IPS DF 6.9 (cell line): ENCODE data around the gene GPR84.

Experiments
- DNase-seq: peaks from one replicate; pipeline ENCODE4 v3.0.0-alpha.2; 2013; ENCODE audit warnings: low read depth, low spot score
- H3K27ac ChIP-seq: one replicate; pipeline ENCODE4 v1.5.1; 2013; ENCODE audit warnings: low read length, control low read depth
- H3K27me3 ChIP-seq: 2 replicates; pipeline ENCODE4 v1.6.1; 2013; ENCODE audit warnings: mild to moderate bottlenecking, low read length; ENCODE audit not compliant: control insufficient read depth, insufficient read depth
- H3K36me3 ChIP-seq: 2 replicates; pipeline ENCODE4 v1.6.1; 2013; ENCODE audit warnings: low read length; ENCODE audit not compliant: control insufficient read depth, insufficient read depth
- H3K4me1 ChIP-seq: 2 replicates; pipeline ENCODE4 v1.6.1; 2013; ENCODE audit warnings: low read length; ENCODE audit not compliant: control insufficient read depth, insufficient read depth
- H3K4me3 ChIP-seq: 2 replicates; pipeline ENCODE4 v1.5.1; 2013; ENCODE audit warnings: mild to moderate bottlenecking, low read length
- H3K9me3 ChIP-seq: 2 replicates; pipeline ENCODE4 v1.6.1; 2013; ENCODE audit warnings: low read length, inconsistent platforms; ENCODE audit not compliant: control insufficient read depth, insufficient read depth
- WGBS: extraction: QIAGEN DNeasy Blood & Tissue Kit; methylation state at CpG from one replicate; pipeline ENCODE4 v1.1.7; 2013; ENCODE audit warnings: mixed read lengths, missing lambda C conversion rate; ENCODE audit not compliant: insufficient read length, insufficient coverage; 5-methylcytosine and 5-hydroxymethylcytosine counted together

The GPR84 gene

DNA sequence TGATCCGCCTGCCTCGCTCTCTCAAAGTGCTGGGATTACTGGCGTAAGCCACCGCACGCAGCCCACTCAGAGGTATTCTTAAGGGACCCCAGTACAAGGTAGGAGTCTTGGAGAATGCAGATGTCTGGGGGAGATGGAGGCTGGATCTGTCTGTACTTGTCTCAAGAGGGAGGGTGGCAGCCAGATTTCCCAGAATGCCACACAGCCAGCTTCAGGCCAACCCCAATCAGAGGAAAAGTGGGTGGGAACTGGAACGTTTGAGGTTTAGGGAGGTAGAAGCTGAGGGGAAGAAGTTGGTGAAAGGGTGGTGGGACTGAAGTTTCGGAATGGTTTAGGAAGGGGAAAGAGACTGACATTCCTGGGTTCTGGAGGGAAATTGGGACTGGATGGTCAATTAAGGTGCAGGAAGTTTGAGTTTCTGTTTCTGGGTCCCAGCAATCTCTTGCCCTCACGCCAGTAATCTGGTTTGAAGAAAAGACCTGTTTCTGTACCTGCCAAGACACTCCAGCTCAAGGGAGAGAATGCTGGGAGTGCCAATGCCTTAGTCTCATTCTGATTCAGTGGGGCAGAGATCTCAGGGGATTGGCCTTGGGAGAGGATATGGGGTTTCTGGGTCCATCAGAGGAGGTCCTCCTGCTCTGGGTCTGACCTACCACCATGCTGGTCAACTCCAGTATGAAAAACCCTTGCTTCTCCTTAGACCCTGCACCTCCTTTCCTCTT is 28.4 kb upstream of the GPR84 start:
- WGBS = 100% methylated on average over 2 of the region's 8 CpGs
- DNase-seq = no peak
- no peak overlapping the region for H3K27ac ChIP-seq
- H3K36me3 ChIP-seq = peaks cover 6% of the 10 kb centered on the region; the same call in 1 of the 2 replicates
- peaks cover 5% of the 10 kb centered on the region for H3K4me1 ChIP-seq
- no peaks in the 10 kb centered on the region for H3K9me3 ChIP-seq
- H3K27me3 ChIP-seq = peaks cover 1% of the 10 kb centered on the region; the same call in 1 of the 2 replicates
- no peak overlapping the region for H3K4me3 ChIP-seq

DNA sequence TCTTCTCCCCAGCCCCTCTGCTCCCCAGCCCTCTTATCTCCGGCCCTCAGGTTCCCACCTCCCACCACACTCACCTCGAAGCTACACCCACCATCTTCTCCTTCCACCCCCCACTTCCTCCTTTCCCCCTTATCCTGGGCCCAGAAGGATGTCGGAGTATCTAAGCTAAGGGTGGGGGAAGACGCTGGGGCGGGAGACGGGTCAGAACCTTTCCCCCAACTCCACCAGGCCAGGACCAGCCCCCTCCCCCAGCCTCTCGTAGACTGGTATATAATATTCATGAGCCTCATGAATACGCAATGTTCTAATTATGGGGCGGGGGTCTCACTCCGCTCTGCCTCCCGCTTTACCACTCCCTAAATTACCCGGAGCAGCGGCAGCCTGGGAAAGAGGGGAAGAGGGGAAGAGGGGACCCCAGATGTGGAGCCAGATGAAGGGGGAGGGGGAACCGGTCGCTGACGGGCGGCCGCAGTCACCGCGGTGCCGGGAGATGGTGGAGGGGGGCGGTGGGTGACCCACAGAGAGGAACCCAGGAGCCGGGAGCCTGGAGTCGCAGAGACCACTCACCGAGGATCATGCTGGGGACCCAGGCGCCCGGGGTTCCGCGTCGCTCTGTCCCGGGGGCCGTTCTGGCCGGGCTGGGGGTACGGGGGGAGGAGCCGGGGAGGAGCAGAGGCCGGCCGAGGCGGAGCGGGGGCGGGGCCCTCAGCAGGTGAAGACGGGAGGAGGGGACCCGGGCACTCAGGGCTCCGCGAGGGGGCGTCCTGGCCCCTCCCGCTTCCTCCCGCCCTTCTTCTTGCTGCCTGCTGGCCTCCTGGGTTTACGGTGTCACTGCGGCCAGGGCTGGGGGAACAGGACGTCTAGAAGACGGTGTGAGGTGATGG is 26.6 kb upstream of the GPR84 start:
- Histone ChIP-seq H3K36me3 (no peaks in the 10 kb centered on the region), H3K4me1 (peaks cover 16% of the 10 kb centered on the region), H3K27ac (no peak overlapping the region), H3K4me3 (peak overlapping the region; percentile 58; the same call in 1 of the 2 replicates), H3K9me3 (no peaks in the 10 kb centered on the region), H3K27me3 (peaks cover 1% of the 10 kb centered on the region; the same call in 1 of the 2 replicates)
- DNase-seq = no peak
- WGBS = no CpG with 5 or more reads among the region's 51 CpGs

DNA sequence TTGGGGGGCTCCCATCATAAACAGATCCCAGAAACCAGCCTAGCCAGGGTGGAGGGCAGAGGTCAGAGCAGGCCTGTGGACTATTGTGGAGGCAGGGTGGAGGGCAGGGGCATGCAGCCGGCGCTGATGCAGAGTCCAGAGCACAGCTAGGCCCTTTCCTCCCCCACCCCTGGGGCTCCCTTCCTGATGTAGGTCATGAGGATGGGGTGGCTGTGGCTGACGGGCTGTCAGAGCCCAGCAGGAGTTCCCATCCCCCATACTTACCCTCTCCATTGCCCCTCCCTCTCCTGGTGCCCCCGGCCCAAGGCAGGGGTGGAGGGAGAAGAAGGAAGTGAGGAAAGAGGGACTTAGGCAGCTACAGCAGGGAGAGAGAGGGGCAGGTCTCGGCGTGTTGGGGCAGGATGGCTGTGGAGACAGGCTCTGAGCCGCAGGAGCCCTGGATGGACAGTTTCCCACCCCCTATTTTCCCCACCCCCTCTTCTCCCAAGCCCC is 25.9 kb upstream of the GPR84 start:
- Histone ChIP-seq H3K27ac (no peak overlapping the region), H3K4me1 (peaks cover 21% of the 10 kb centered on the region)
- WGBS = no CpG with 5 or more reads among the region's 7 CpGs

DNA sequence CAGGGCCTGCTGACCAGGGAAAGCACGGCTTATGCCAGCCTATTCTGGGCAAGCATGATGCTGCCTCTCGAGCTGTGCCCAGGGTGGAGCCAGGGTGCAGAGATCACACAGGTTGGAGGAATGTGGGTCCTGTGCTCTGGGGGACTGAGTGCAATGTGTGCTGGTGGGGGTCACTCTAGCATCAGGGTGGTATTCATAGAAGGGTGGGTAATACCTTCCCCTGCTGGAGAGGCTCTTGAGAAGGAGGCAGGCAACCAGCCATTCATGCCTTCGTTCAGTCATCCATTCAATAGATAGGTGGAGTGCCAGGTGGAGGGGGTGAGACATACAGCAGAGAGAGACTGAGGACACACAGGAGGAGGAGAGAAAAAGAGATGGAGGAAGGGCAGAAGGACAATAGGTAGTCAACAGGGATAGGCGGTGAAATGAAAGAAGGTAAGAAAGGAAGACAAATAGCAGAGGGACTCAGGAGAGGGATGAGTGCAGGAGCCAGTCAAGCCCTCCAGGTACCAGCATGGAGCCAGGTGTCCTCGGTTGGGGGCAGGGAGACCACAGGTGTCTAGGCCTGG is 25.4 kb upstream of the GPR84 start:
- WGBS = no CpG with 5 or more reads among the region's 5 CpGs
- Histone ChIP-seq H3K4me1 (peaks cover 23% of the 10 kb centered on the region), H3K27ac (no peak overlapping the region), H3K4me3 (no peak overlapping the region), H3K9me3 (no peaks in the 10 kb centered on the region), H3K36me3 (no peaks in the 10 kb centered on the region), H3K27me3 (peaks cover 1% of the 10 kb centered on the region; the same call in 1 of the 2 replicates)
- no peak for DNase-seq

More for the DNA sequence above, 25.9 kb upstream of the GPR84 start:
- Histone ChIP-seq H3K9me3 (no peaks in the 10 kb centered on the region), H3K27me3 (peaks cover 1% of the 10 kb centered on the region; the same call in 1 of the 2 replicates), H3K4me3 (peak overlapping the region; percentile 58; the same call in 1 of the 2 replicates), H3K36me3 (no peaks in the 10 kb centered on the region)
- no peak for DNase-seq

DNA sequence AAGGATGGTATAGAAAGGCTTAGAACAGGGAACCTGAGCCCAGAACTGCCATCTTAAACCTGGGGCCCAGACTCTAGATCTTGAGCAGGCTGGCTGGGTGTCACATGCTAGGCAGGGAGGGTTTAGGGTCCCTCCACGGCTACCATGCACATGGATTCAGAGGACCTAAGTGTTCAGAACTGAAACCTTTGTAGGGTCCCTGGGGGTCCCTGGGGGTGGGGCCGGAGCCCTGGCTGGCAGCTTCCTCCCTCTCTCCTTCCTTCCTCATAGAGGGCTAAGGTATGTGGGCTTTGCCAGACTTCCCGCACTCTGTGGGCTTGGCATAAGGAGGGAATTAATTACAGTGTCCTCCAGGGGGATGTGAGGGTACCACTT is 24.8 kb upstream of the GPR84 start:
- no CpG with 5 or more reads among the region's 3 CpGs for WGBS
- no peaks in the 10 kb centered on the region for H3K36me3 ChIP-seq
- no peaks in the 10 kb centered on the region for H3K9me3 ChIP-seq
- DNase-seq = no peak
- no peak overlapping the region for H3K4me3 ChIP-seq
- H3K27ac ChIP-seq = no peak overlapping the region
- peaks cover 22% of the 10 kb centered on the region for H3K4me1 ChIP-seq
- H3K27me3 ChIP-seq = peaks cover 1% of the 10 kb centered on the region; the same call in 1 of the 2 replicates

DNA sequence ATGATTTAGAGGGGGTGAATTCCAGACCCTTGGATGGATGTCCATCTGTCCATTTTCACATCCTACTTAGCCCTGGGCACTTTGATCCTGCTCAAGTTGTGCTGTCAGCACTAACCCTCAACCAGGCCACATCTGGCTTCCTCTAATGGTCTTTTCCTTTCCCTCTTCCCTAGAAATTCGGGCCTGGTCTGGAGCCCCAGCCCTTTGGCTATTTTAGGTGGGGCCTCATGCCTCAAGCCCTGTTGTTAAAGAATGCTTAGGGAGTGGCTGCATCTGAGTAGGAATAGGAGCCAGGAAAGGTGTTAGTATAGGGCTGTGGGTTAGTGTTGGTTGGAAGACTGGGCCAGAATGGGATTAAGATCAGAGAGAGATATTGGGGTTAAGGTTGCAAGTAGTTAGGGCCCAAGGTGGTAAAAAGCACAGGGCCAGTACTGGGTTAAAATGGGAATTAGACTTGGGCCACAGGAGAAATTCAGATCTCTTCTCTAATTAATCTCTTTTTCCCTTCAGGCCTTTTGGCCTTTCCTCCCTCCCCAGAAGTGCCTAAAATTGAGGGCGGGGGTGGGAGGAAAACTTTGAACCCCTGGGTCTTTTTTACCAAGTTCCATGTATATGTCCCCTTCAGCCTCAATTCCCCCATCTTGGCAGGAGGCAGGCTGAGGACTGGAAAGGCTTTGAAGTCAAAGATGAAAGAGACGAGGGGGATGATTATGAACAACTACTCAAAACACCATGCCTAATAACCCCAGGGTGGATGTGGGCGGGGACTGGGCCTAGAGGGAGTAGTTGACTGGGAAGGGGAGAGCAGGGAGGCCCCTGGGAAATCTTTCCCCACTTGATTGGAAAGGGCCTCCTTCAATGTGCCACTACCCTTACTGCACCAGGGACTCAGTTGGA is 24.2 kb upstream of the GPR84 start:
- Histone ChIP-seq H3K27ac (no peak overlapping the region), H3K27me3 (peaks cover 1% of the 10 kb centered on the region; the same call in 1 of the 2 replicates)

DNA sequence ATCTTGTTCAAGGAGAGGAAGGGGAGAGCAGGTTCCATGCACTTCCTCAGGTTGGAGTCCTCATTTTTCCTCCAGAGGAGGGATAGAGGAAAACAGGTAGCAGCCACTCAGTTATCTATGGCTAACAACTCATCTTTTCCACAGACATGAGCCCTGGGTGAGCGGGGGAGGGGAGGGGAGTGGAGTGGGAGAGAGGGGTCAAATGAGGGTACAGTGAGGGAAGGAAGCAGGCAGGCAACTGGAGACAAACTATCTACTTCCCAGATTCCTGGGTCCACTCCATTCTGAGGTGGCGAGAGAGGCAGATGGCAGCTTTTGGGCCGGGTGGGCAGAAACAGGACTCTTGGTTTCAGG is 22.8 kb upstream of the GPR84 start:
- no peaks in the 10 kb centered on the region for H3K27me3 ChIP-seq
- H3K4me1 ChIP-seq = peaks cover 21% of the 10 kb centered on the region
- DNase-seq = no peak
- H3K9me3 ChIP-seq = no peaks in the 10 kb centered on the region
- H3K4me3 ChIP-seq = no peak overlapping the region
- H3K36me3 ChIP-seq = no peaks in the 10 kb centered on the region
- WGBS = no CpG with 5 or more reads among the region's 3 CpGs
- H3K27ac ChIP-seq = no peak overlapping the region

More for the DNA sequence above, 24.2 kb upstream of the GPR84 start:
- no peaks in the 10 kb centered on the region for H3K36me3 ChIP-seq
- no peak overlapping the region for H3K4me3 ChIP-seq
- H3K4me1 ChIP-seq = peaks cover 21% of the 10 kb centered on the region
- no CpG with 5 or more reads among the region's 4 CpGs for WGBS
- no peak for DNase-seq
- no peaks in the 10 kb centered on the region for H3K9me3 ChIP-seq

DNA sequence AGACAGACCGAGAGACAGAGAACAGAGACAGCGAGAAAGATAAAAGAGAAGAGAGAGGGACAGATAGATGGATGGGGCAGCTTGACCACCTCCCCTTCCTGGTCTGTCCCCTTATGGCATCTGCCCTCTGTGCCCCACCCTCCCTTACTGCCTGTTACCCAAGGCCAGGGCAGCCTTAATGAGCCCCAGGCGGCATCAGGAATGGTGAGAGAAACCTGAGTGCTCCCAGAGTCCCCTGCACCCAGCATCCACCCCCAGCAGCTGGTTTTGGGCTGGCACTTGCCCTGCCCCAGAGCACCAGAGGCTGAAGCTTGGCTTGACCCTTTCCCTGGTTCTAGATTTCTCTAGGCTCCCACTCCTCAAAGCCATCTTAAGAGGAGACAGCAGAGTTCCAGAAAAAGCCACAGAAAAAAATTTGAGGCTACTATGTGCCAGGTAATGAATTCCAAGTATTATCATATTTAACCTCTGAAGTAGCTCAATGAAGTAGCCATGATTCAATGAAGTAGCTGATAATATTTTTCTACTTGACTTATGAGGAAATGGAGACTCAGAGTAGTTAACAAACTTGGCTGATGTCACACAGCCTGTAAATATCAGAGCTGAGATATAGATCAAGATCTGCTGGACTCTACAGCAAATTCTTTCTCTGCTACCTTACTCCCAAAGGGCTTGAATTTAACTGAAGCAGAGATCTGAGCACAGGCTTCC is 22.3 kb upstream of the GPR84 start:
- Histone ChIP-seq H3K4me1 (peaks cover 21% of the 10 kb centered on the region), H3K4me3 (no peak overlapping the region), H3K9me3 (no peaks in the 10 kb centered on the region), H3K27ac (no peak overlapping the region), H3K27me3 (no peaks in the 10 kb centered on the region), H3K36me3 (no peaks in the 10 kb centered on the region)
- WGBS = no CpG with 5 or more reads among the region's 3 CpGs
- no peak for DNase-seq

DNA sequence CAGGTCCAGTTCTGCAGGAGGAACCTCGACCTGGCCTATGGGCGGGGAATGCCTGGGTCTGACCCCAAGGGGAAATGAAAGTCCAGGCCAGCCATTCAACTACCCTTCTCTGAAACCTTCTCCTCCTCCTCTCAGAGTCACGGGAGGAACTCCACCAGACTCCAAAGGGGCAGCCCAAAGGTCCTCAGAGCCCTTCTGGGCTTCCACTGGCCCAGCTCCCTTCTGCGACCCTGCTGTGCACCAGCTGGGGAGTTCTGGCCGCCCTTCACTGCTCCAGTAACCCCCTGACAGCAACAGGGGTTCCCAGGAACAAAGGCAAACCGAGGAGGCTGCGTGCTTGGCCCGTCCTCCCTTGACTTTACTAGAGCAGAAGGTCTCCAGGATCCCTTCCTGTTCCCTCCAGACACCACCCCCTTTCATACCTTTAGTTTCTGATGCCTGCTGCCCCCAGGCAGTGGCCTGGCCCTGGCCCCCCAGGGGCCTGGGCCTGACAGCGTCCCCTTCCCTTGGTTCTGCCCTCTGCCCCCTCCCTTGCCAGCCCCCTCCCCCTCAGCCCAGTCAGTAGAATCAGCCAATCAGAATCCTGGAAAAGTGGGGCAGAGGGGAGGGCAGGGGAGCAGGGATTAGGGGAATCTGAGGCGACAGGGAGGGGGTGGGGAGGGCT is 21.1 kb upstream of the GPR84 start:
- no peak overlapping the region for H3K4me3 ChIP-seq
- H3K27me3 ChIP-seq = no peaks in the 10 kb centered on the region
- H3K36me3 ChIP-seq = no peaks in the 10 kb centered on the region
- H3K9me3 ChIP-seq = no peaks in the 10 kb centered on the region
- peaks cover 21% of the 10 kb centered on the region for H3K4me1 ChIP-seq
- WGBS = no CpG with 5 or more reads among the region's 10 CpGs
- H3K27ac ChIP-seq = no peak overlapping the region
- DNase-seq = no peak
